Spleen (tissue), 7 donors: ENCODE results near the gene VAV2.

Experiments used
- CTCF ChIP-seq, 11 experiments: fragments of 200-600 bp in 7 of 11; fragments of 450-650 bp in 4 of 11; sonication (generic) in 4 of 11; IDR thresholded peaks in 8 of 11; conservative IDR thresholded peaks in 3 of 11; 1 replicate in 7 of 11; 2 replicates in 4 of 11; pipeline versions ENCODE4 v1.4.0 to v1.8.0; 2016 to 2021; ENCODE audit warnings: antibody characterized with exemption in 11 of 11, inconsistent platforms in 4 of 11, mild to moderate bottlenecking in 1 of 11
- POLR2A ChIP-seq, 3 donors: fragments of 450-650 bp; IDR thresholded peaks; one replicate each; pipeline ENCODE4 v1.5.1; 2017; ENCODE audit warnings: antibody characterized with exemption in 3 of 3, mild to moderate bottlenecking in 1 of 3
- donor health status: DM: no; HTN: no; CAD: no; lungs with moderate emphysema.
- donor health status: DM: no; HTN: no; CAD: no.
- donor health status: DM: no; HTN: no; CAD: no.

DNA sequence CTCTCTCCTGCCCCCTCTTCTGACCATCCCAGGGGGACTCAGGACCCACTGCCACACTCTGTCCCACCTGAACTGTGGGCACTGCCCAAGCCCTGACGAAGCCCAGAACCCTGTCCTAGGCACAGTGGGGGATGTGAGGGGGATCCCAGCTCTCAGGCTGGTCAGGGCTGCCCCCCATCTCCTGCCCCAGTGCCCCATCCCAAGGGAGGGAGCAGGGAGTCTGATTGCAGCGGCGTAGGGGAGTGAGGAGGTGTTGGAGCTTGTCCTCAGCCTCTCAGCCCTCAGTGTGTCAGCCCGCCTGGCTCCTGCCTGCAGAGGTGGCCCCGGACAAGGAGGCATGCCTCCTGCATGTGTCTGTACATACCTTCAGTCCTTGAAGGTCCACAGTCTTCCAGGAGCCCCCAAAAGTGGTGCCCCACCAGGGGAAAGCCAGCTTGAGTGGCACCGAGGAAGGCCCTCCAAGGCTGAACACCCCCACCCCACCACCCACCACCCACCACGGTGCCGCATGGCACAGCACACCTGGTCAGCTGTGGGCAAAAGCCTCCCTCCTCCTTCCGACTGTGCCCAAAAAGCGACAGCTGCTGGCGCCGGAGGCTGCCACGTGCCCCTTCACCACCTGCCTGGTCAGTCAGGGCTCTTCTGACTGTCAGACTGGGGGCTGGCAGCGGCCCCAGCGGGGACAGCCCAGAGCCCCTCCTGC lies 254.9 kb downstream of the VAV2 start:
- TF ChIP-seq POLR2A (IDR thresholded peaks at IDR 0.05) (no peak), CTCF (IDR thresholded peaks at IDR 0.05 in 8 of 11, conservative IDR thresholded peaks at IDR 0.05 in 3 of 11) (no peak)
